Right atrium auricular region (tissue), 2 donors: ENCODE data around the gene IFT43. TPM values are rescaled to one million over a fixed set of nuclear protein-coding genes. Genes with fewer than 3 reads are reported as not detected.

ENCODE experiments used
- DNase-seq: peaks from one replicate; pipeline ENCODE4 v3.0.0-alpha.2; 2019; ENCODE audit warnings: low spot score
- H3K27ac ChIP-seq, 2 donors: fragments of 200-600 bp; sonication (generic); 1 replicate in 1 of 2; 2 replicates in 1 of 2; pipeline ENCODE4 v1.5.1; 2016 to 2019
- H3K27me3 ChIP-seq, 2 donors: fragments of 200-600 bp; sonication (generic); one replicate each; pipeline versions ENCODE4 v1.5.1 to v1.6.0; 2017 to 2019
- H3K36me3 ChIP-seq: fragments of 200-600 bp; sonication (generic); one replicate; pipeline ENCODE4 v1.5.1; 2016
- H3K4me1 ChIP-seq, 2 donors: fragments of 200-600 bp; sonication (generic); one replicate each; pipeline versions ENCODE4 v1.5.1 to v1.6.0; 2017 to 2019
- H3K4me3 ChIP-seq, 2 donors: fragments of 200-600 bp; sonication (generic); 1 replicate in 1 of 2; 2 replicates in 1 of 2; pipeline ENCODE4 v1.5.1; 2017 to 2019; ENCODE audit warnings: mild to moderate bottlenecking in 1 of 2, moderate library complexity in 1 of 2
- H3K9me3 ChIP-seq, 2 donors: fragments of 200-600 bp; sonication (generic); one replicate each; pipeline ENCODE4 v1.5.1; 2019
- total RNA-seq, 2 donors: library from RNA; depleted of rRNA; stranded (reverse); fragments of >200 nt; gene quantifications; one replicate each; pipeline ENCODE4 v1.1.0, GENCODE V29; 2016
- TF ChIP-seq, protein P1 (sequence below), 2 donors: fragments of 200-600 bp; sonication (generic); IDR thresholded peaks; one replicate each; pipeline ENCODE4 v1.5.1; 2019; ENCODE audit warnings: antibody characterized with exemption in 2 of 2

Gene IFT43
- total RNA-seq, 2 donors from 2014 or later: 32.6 to 59.0 TPM

- H3K4me1 ChIP-seq: peaks cover 0 to 7% of the 10 kb centered on the region in 2 donors
- no peak overlapping the region for H3K4me3 ChIP-seq
- no peak overlapping the region for H3K27ac ChIP-seq
- DNase-seq: peak; percentile 65
- H3K9me3 ChIP-seq: no peaks in the 10 kb centered on the region
- TF ChIP-seq, protein P1, sequence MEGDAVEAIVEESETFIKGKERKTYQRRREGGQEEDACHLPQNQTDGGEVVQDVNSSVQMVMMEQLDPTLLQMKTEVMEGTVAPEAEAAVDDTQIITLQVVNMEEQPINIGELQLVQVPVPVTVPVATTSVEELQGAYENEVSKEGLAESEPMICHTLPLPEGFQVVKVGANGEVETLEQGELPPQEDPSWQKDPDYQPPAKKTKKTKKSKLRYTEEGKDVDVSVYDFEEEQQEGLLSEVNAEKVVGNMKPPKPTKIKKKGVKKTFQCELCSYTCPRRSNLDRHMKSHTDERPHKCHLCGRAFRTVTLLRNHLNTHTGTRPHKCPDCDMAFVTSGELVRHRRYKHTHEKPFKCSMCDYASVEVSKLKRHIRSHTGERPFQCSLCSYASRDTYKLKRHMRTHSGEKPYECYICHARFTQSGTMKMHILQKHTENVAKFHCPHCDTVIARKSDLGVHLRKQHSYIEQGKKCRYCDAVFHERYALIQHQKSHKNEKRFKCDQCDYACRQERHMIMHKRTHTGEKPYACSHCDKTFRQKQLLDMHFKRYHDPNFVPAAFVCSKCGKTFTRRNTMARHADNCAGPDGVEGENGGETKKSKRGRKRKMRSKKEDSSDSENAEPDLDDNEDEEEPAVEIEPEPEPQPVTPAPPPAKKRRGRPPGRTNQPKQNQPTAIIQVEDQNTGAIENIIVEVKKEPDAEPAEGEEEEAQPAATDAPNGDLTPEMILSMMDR (IDR thresholded peaks at IDR 0.05): peak; percentile 57 to 80
- no peaks in the 10 kb centered on the region for H3K27me3 ChIP-seq
- H3K36me3 ChIP-seq: no peaks in the 10 kb centered on the region
Observed at GRCh38 chr14:76050797-76051392, 65.3 kb downstream of the IFT43 start.

DNA sequence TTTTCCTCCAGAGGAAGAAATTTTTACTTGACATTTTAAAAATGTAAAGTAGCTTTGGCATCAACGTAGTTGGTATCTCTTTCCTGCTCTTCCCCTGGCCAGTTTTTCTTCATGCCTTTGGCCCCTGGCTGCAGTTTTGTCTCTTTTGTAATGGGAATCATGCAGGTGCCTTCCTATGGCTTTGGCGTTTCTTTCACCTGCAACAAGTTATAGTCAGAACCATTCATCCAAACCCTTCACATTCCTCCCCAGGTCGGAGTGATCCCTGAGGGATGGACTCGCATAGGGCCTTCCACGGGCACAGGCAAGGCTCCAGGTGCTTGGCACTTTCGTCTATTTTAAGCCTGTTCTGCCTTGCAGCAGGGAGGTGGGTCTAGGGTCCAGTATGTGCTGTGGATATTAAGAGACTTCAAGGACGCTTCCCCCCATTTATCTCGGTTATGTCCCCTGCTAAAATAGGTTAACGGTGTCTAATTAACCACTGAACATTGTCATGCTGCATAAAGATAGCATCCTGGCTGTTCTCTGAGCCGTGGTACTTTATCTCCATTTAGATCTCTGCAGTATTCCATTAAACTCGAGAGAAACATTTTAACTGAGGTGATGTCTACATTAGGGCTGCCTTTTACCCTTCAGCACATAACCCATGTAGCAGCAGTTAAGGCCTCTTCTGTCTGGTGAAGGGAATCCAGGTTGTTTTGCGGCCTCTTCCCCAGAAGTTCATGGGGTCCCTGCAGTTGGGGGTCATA, 66.3 kb downstream of the IFT43 start:
- H3K27ac ChIP-seq: no peak overlapping the region
- no peak overlapping the region for H3K4me3 ChIP-seq
- peaks cover 0 to 7% of the 10 kb centered on the region in 2 donors for H3K4me1 ChIP-seq
- no peaks in the 10 kb centered on the region for H3K27me3 ChIP-seq
- no peaks in the 10 kb centered on the region for H3K36me3 ChIP-seq
- DNase-seq: no peak
- TF ChIP-seq, protein P1 (IDR thresholded peaks at IDR 0.05): no peak
- no peaks in the 10 kb centered on the region for H3K9me3 ChIP-seq

DNA sequence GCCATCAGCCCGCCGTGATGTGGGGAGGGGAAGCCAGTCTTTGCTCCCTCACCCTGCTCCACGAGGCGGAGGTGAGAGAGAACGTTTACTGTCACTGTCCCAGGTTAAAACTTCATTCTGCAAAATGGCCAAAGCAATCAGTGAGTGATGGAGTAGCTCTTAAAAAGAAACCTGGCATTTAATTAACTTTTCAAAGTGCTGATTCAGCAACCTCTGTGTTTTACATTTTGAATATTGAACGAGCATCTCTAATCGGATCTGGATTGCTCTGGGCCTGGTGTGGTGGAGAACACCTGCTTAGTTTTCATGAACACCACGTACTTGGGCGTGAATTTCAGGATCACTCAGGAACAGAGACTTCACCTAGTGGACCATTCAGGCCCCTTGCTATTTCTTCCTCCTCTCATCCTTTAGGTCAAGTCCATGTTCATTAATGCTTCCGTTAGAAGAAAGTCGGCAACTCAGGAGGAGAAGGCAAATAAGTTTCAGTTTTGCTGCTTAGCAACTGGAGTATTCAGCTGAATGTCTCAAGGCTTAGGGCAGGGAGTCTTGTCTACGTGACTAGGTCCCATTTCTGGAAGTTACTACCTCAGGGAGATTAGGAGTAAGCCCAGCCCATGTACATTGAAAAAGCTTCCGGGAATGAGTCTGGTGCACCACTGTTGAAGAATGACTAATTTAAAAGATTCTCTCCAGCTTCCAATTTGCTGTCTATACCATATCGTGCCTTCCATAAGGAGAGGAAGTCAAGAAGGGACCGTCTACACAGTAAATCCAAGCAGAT, 68.2 kb downstream of the IFT43 start:
- DNase-seq: no peak
- H3K27ac ChIP-seq: no peak overlapping the region
- no peaks in the 10 kb centered on the region for H3K4me1 ChIP-seq
- H3K36me3 ChIP-seq: peaks cover 2% of the 10 kb centered on the region
- TF ChIP-seq, protein P1 (IDR thresholded peaks at IDR 0.05): no peak
- H3K9me3 ChIP-seq: no peaks in the 10 kb centered on the region
- no peak overlapping the region for H3K4me3 ChIP-seq
- no peaks in the 10 kb centered on the region for H3K27me3 ChIP-seq

- no peaks in the 10 kb centered on the region for H3K9me3 ChIP-seq
- DNase-seq: no peak
- H3K27me3 ChIP-seq: no peaks in the 10 kb centered on the region
- TF ChIP-seq, protein P1 (IDR thresholded peaks at IDR 0.05): no peak
- no peak overlapping the region for H3K27ac ChIP-seq
- H3K36me3 ChIP-seq: peaks cover 17% of the 10 kb centered on the region
- H3K4me3 ChIP-seq: no peak overlapping the region
- no peaks in the 10 kb centered on the region for H3K4me1 ChIP-seq
Observed at GRCh38 chr14:76055330-76055729, 69.8 kb downstream of the IFT43 start.

- Histone ChIP-seq H3K36me3 (peaks cover 24% of the 10 kb centered on the region), H3K9me3 (no peaks in the 10 kb centered on the region), H3K27me3 (no peaks in the 10 kb centered on the region), H3K27ac (no peak overlapping the region), H3K4me1 (no peaks in the 10 kb centered on the region), H3K4me3 (no peak overlapping the region)
- no peak for DNase-seq
- TF ChIP-seq, protein P1 (IDR thresholded peaks at IDR 0.05): peak in 1 of 2 donors; percentile 40
Observed at GRCh38 chr14:76056128-76056527, 70.6 kb downstream of the IFT43 start.
